Esophagus muscularis mucosa (tissue), 4 donors: ENCODE measurements around the gene GGACT. TPM values are rescaled to one million over a fixed set of nuclear protein-coding genes. Genes with fewer than 3 reads are reported as not detected.

Experiments used
- DNase-seq: peaks from one replicate; pipeline ENCODE4 v3.0.0-alpha.2; 2017; ENCODE audit errors: extremely low spot score
- H3K27ac ChIP-seq, 4 donors: fragments of 200-600 bp; sonication (generic); replicated peaks in 1 of 4; 1 replicate in 3 of 4; 2 replicates in 1 of 4; pipeline ENCODE4 v1.5.1; 2016 to 2019; ENCODE audit warnings: mild to moderate bottlenecking in 1 of 4
- H3K27me3 ChIP-seq, 4 donors: fragments of 200-600 bp; sonication (generic); one replicate each; pipeline versions ENCODE4 v1.5.1 to v1.6.0; 2016 to 2019
- H3K36me3 ChIP-seq, 4 donors: fragments of 200-600 bp; sonication (generic); one replicate each; pipeline ENCODE4 v1.5.1; 2016 to 2019
- H3K4me1 ChIP-seq, 4 donors: fragments of 200-600 bp; sonication (generic); one replicate each; pipeline ENCODE4 v1.5.1; 2016 to 2019
- H3K4me3 ChIP-seq, 4 donors: fragments of 200-600 bp; sonication (generic); 1 replicate in 2 of 4; 2 replicates in 2 of 4; pipeline ENCODE4 v1.5.1; 2016 to 2019; ENCODE audit warnings: mild to moderate bottlenecking in 4 of 4, moderate library complexity in 1 of 4
- H3K9me3 ChIP-seq, 4 donors: fragments of 200-600 bp; sonication (generic); 1 replicate in 3 of 4; 2 replicates in 1 of 4; pipeline ENCODE4 v1.5.1; 2016 to 2019
- CTCF ChIP-seq, 3 experiments: fragments of 200-600 bp in 2 of 3; fragments of 450-650 bp in 1 of 3; sonication (generic) in 2 of 3; IDR thresholded peaks; one replicate each; pipeline ENCODE4 v1.5.1; 2017 to 2019; ENCODE audit warnings: antibody characterized with exemption in 3 of 3, mild to moderate bottlenecking in 2 of 3, moderate library complexity in 1 of 3
- EP300 ChIP-seq: sonication (generic); formaldehyde crosslinking; IDR thresholded peaks from one replicate; pipeline ENCODE4 v1.6.1; 2017; ENCODE audit warnings: antibody characterized with exemption
- POLR2A ChIP-seq: fragments of 450-650 bp; IDR thresholded peaks from one replicate; pipeline ENCODE4 v1.6.1; 2017; ENCODE audit warnings: antibody characterized with exemption, moderate library complexity, mild to moderate bottlenecking, low read depth
- POLR2AphosphoS5 ChIP-seq, 2 donors: sonication (generic); formaldehyde crosslinking; IDR thresholded peaks; one replicate each; pipeline ENCODE4 v1.6.1; 2017; ENCODE audit warnings: antibody characterized with exemption in 2 of 2
- WGBS: methylation state at CpG from one replicate; pipeline ENCODE4 v1.1.5; 2018; 5-methylcytosine and 5-hydroxymethylcytosine counted together
- intact Hi-C: fragments of 100-400 bp; cut with DNase I; formaldehyde crosslinking; loops from one replicate; pipeline ENCODE4 v1.15.1; 2023
- total RNA-seq, 4 donors: library from RNA; depleted of rRNA; stranded (reverse); fragments of >200 nt; gene quantifications; one replicate each; pipeline versions ENCODE4 v1.1.0 to v1.2.1, GENCODE V29; 2016

GGACT gene
- total RNA-seq, 4 donors from 2014 or later: 1.2 to 2.9 (median 1.3) TPM

- TF ChIP-seq CTCF (IDR thresholded peaks at IDR 0.05) (no peak), POLR2A (no peak)
- intact Hi-C loops: no loop called here
These were observed 26.9 kb downstream of the GGACT start for GRCh38 chr13:100561599-100562204.

GRCh38 chr13:100561158-100561499 is 27.5 kb downstream of the GGACT start:
- H3K27me3 ChIP-seq: no peaks in the 10 kb centered on the region
- TF ChIP-seq CTCF (IDR thresholded peaks at IDR 0.05) (no peak), POLR2A (no peak), POLR2AphosphoS5 (IDR thresholded peaks at IDR 0.05) (no peak), EP300 (no peak)
- intact Hi-C loops: no loop called here
- H3K27ac ChIP-seq: no peak overlapping the region
- H3K4me3 ChIP-seq: no peak overlapping the region
- peaks cover 0 to 13% (median 0%) of the 10 kb centered on the region in 4 donors for H3K4me1 ChIP-seq
- no peaks in the 10 kb centered on the region for H3K36me3 ChIP-seq
- WGBS: 65% methylated on average over 2 of the region's 2 CpGs
- no peaks in the 10 kb centered on the region for H3K9me3 ChIP-seq
- no peak for DNase-seq

More at GRCh38 chr13:100561599-100562204, 26.9 kb downstream of the GGACT start:
- H3K4me1 ChIP-seq: peaks cover 0 to 13% (median 0%) of the 10 kb centered on the region in 4 donors
- DNase-seq: peak; percentile 85
- H3K4me3 ChIP-seq: no peak overlapping the region
- no peaks in the 10 kb centered on the region for H3K9me3 ChIP-seq
- 67% methylated on average over 7 of the region's 7 CpGs for WGBS
- H3K27me3 ChIP-seq: no peaks in the 10 kb centered on the region
- no peaks in the 10 kb centered on the region for H3K36me3 ChIP-seq
- H3K27ac ChIP-seq: no peak overlapping the region

- WGBS: 88% methylated on average over 15 of the region's 15 CpGs
- Histone ChIP-seq H3K4me3 (no peak overlapping the region), H3K27ac (no peak overlapping the region), H3K36me3 (no peaks in the 10 kb centered on the region), H3K4me1 (peaks cover 0 to 13% (median 0%) of the 10 kb centered on the region in 4 donors), H3K27me3 (no peaks in the 10 kb centered on the region), H3K9me3 (no peaks in the 10 kb centered on the region)
- DNase-seq: peak; percentile 57
- TF ChIP-seq EP300 (no peak), POLR2A (no peak), CTCF (IDR thresholded peaks at IDR 0.05) (no peak), POLR2AphosphoS5 (IDR thresholded peaks at IDR 0.05) (no peak)
- intact Hi-C loops: no loop called here
These were observed 28.0 kb downstream of the GGACT start for GRCh38 chr13:100560498-100561157.

- Histone ChIP-seq H3K4me1 (peaks cover 0 to 13% (median 0%) of the 10 kb centered on the region in 4 donors), H3K36me3 (no peaks in the 10 kb centered on the region), H3K27ac (no peak overlapping the region), H3K27me3 (no peaks in the 10 kb centered on the region), H3K4me3 (no peak overlapping the region), H3K9me3 (no peaks in the 10 kb centered on the region)
- TF ChIP-seq EP300 (no peak), CTCF (IDR thresholded peaks at IDR 0.05) (no peak)
- intact Hi-C loops: no loop called here
- WGBS: 88% methylated on average over 8 of the region's 8 CpGs
- DNase-seq: peak; percentile 47
These were observed 28.7 kb downstream of the GGACT start for GRCh38 chr13:100559886-100560285.

GRCh38 chr13:100552755-100553154 is 35.8 kb downstream of the GGACT start:
- H3K27ac ChIP-seq: no peak overlapping the region
- peaks cover 0 to 18% (median 4%) of the 10 kb centered on the region in 4 donors for H3K4me1 ChIP-seq
- 96% methylated on average over 11 of the region's 11 CpGs for WGBS
- H3K9me3 ChIP-seq: no peaks in the 10 kb centered on the region
- H3K27me3 ChIP-seq: no peaks in the 10 kb centered on the region
- intact Hi-C loops: no loop called here
- H3K36me3 ChIP-seq: no peaks in the 10 kb centered on the region
- H3K4me3 ChIP-seq: no peak overlapping the region
- no peak for DNase-seq
- TF ChIP-seq POLR2AphosphoS5 (IDR thresholded peaks at IDR 0.05) (no peak), POLR2A (no peak), EP300 (no peak), CTCF (IDR thresholded peaks at IDR 0.05) (no peak)
